MCF 10A (cell line): Measurements from ENCODE around the gene ROPN1. TPM values are rescaled to one million over a fixed set of nuclear protein-coding genes. Genes with fewer than 3 reads are reported as not detected.
A peak's percentile ranks its signal among the peaks of the same experiment; 100 is the strongest.

Experiments used
- BruUV-seq: library from RNA; stranded (reverse); fragments of 400-500 nt; replicated peaks from 2 replicates; lab custom pipeline; 2021; lab: Mats Ljungman, UMichigan
- CTCF ChIA-PET: fragments of 300-600 bp; sonication (Branson Sonifier 250); formaldehyde crosslinking; extraction: SDS; loops from one replicate; lab custom pipeline; 2021; ENCODE audit warnings: antibody characterized with exemption, inconsistent platforms; lab: Yijun Ruan, JAX
- POLR2A ChIA-PET: fragments of 300-600, 350-650 bp; sonication (Branson Sonifier 250); formaldehyde crosslinking; extraction: SDS; loops from one replicate; lab custom pipeline; 2020; ENCODE audit warnings: antibody characterized with exemption, inconsistent platforms; lab: Yijun Ruan, JAX
- DNase-seq: peaks from one replicate; pipeline ENCODE4 v3.0.0-alpha.2; 2018; ENCODE audit not compliant: unreplicated experiment
- H3K27ac Mint-ChIP-seq: one replicate; pipeline ENCODE4 v1.8.0; 2022; ENCODE audit warnings: mild to moderate bottlenecking, low read depth, mixed read lengths; ENCODE audit not compliant: unreplicated experiment
- H3K27me3 Mint-ChIP-seq: one replicate; pipeline ENCODE4 v1.8.0; 2022; ENCODE audit warnings: mixed read lengths; ENCODE audit not compliant: insufficient read depth, unreplicated experiment
- H3K36me3 Mint-ChIP-seq: one replicate; pipeline ENCODE4 v1.8.0; 2022; ENCODE audit warnings: mild to moderate bottlenecking, moderate library complexity, mixed read lengths; ENCODE audit not compliant: insufficient read depth, unreplicated experiment
- H3K4me1 Mint-ChIP-seq: one replicate; pipeline ENCODE4 v1.8.0; 2022; ENCODE audit warnings: mixed read lengths; ENCODE audit not compliant: insufficient read depth, unreplicated experiment
- H3K4me3 Mint-ChIP-seq: one replicate; pipeline ENCODE4 v1.8.0; 2022; ENCODE audit warnings: mild to moderate bottlenecking, moderate library complexity, mixed read lengths; ENCODE audit not compliant: unreplicated experiment
- H3K9me3 Mint-ChIP-seq: one replicate; pipeline ENCODE4 v1.8.0; 2022; ENCODE audit warnings: mixed read lengths; ENCODE audit not compliant: unreplicated experiment
- CTCF ChIP-seq: fragments of 200-600 bp; IDR thresholded peaks from one replicate; pipeline ENCODE4 v1.8.0; 2022; ENCODE audit warnings: antibody characterized with exemption, mild to moderate bottlenecking; ENCODE audit not compliant: unreplicated experiment
- intact Hi-C: fragments of 100-400 bp; cut with micrococcal nuclease; formaldehyde crosslinking; loops from 2 replicates; pipeline ENCODE4 v1.14.1; 2022
- total RNA-seq: library from RNA; stranded (reverse); gene quantifications from 2 replicates; pipeline ENCODE4 v1.2.3, GENCODE V29; 2022

Gene ROPN1
- total RNA-seq, 1 experiment from 2014 or later = not detected

DNA sequence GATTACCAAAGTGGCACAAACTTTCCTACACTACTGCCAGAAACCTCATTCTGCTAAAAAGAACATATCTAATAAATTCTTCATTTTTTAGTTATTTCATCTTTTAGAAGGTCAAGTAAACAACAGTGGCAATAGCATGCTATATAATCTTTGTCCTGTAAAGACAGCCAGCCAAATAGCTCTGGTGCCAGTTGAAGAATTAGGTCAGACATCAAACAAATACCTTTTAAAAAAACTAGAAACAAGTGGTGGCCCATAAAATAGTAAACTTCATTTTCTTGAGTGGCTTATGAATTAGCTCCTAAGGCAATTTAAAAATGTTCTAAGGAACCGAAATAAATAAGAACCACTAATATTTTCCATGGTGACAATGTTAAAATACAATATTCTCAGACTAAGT lies 50.4 kb downstream of the ROPN1 start:
- DNase-seq = no peak
- no peak overlapping the region for H3K27ac Mint-ChIP-seq
- no peaks in the 10 kb centered on the region for H3K27me3 Mint-ChIP-seq
- no peaks in the 10 kb centered on the region for H3K4me1 Mint-ChIP-seq
- no peaks in the 10 kb centered on the region for H3K9me3 Mint-ChIP-seq
- peaks cover 31% of the 10 kb centered on the region for H3K36me3 Mint-ChIP-seq
- intact Hi-C loops = no loop called here
- no peak overlapping the region for H3K4me3 Mint-ChIP-seq
- POLR2A ChIA-PET = interaction anchor here (1.1 kb wide), 1 partner anchor 13 kb away, joined by 3 read pairs; no protein-coding TSS in a partner anchor
- CTCF ChIA-PET = interaction anchor here (1.1 to 1.7 kb wide), 4 partner anchors 12 to 339 kb away, joined by 3 to 4 read pairs (median 4); no protein-coding TSS in a partner anchor
- no peak for TF ChIP-seq CTCF
- no TSS peak for BruUV-seq

DNA sequence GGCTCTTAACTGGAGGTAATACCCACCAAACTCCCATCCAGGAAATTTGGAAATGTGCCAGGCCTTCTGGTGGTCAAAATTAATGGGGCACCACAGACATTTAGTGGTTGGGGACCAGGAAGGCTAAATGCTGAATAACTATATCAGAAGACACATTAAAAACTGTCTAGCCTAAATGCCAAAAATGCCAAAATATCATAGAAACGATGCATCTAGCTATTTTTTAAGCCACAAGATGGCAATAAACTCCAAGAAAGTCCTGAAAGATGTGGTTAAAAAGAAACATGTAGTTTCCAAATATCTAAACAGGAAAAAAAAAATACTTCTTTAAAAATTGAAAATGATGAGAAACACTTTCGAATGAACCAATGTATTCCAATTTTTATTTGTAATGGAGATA lies 50.8 kb downstream of the ROPN1 start:
- Mint-ChIP-seq H3K4me1 (no peaks in the 10 kb centered on the region), H3K9me3 (no peaks in the 10 kb centered on the region), H3K27me3 (no peaks in the 10 kb centered on the region), H3K4me3 (no peak overlapping the region), H3K27ac (no peak overlapping the region), H3K36me3 (peaks cover 30% of the 10 kb centered on the region)
- TF ChIP-seq CTCF = peak; percentile 16
- ChIA-PET CTCF (interaction anchor here (0.8 to 1.7 kb wide), 7 partner anchors 12 to 339 kb away, joined by 3 to 5 read pairs (median 4); no protein-coding TSS in a partner anchor), POLR2A (interaction anchor here (1.1 kb wide), 1 partner anchor 13 kb away, joined by 3 read pairs; no protein-coding TSS in a partner anchor)
- intact Hi-C loops = no loop called here
- peak; percentile 11 for DNase-seq
- BruUV-seq = no TSS peak

DNA sequence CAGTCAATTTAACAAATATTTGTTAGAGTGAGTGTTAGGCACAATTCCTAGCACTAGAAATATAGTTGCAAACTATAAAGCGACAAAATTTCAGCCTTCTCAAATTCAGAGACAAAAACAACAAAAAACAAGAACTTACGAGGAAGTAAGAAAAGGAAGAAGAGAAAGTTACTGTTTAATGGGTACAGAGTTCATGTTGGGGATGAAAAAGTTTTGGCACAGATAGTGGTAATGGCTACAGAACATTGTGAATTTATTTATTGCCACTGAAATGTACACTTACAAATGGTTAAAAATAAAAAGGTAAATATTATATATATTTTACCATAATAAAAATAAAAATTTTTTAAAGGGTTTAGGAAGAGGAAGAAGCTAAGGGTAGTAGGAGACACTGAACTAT lies 52.2 kb downstream of the ROPN1 start:
- no peak for DNase-seq
- H3K4me3 Mint-ChIP-seq = no peak overlapping the region
- no TSS peak for BruUV-seq
- H3K27ac Mint-ChIP-seq = no peak overlapping the region
- POLR2A ChIA-PET = no interaction called here
- no peaks in the 10 kb centered on the region for H3K9me3 Mint-ChIP-seq
- H3K36me3 Mint-ChIP-seq = peaks cover 25% of the 10 kb centered on the region
- intact Hi-C loops = no loop called here
- TF ChIP-seq CTCF = no peak
- no peaks in the 10 kb centered on the region for H3K4me1 Mint-ChIP-seq
- CTCF ChIA-PET = interaction anchor here (0.6 kb wide), 1 partner anchor 16 kb away, joined by 4 read pairs; no protein-coding TSS in a partner anchor
- H3K27me3 Mint-ChIP-seq = no peaks in the 10 kb centered on the region

- ChIA-PET CTCF (interaction anchor here (0.5 to 0.7 kb wide), 3 partner anchors 10 to 51 kb away, joined by 3 to 7 read pairs (median 4); no protein-coding TSS in a partner anchor), POLR2A (interaction anchor here (1.6 kb wide), 1 partner anchor 10 kb away, joined by 4 read pairs; no protein-coding TSS in a partner anchor)
Observed at GRCh38 chr3:123936400-123936799, 55.5 kb downstream of the ROPN1 start.

More at GRCh38 chr3:123936400-123936799, 55.5 kb downstream of the ROPN1 start:
- H3K4me1 Mint-ChIP-seq = no peaks in the 10 kb centered on the region
- no peak overlapping the region for H3K27ac Mint-ChIP-seq
- intact Hi-C loops = no loop called here
- no peaks in the 10 kb centered on the region for H3K27me3 Mint-ChIP-seq
- no peak for TF ChIP-seq CTCF
- DNase-seq = no peak
- BruUV-seq = no TSS peak
- no peak overlapping the region for H3K4me3 Mint-ChIP-seq
- H3K9me3 Mint-ChIP-seq = no peaks in the 10 kb centered on the region
- peaks cover 33% of the 10 kb centered on the region for H3K36me3 Mint-ChIP-seq
